ENCODE results near the gene LIPN. TPM values are rescaled to one million over a fixed set of nuclear protein-coding genes. Genes with fewer than 3 reads are reported as not detected.

The LIPN gene
- total and polyA plus RNA-seq, 4 donors = 0.34 to 2.6 (median 0.55) TPM; not detected in 1

GRCh38 chr10:88827671-88828070 is 67.9 kb downstream of the LIPN start:
- ATAC-seq (ENCODE audit: insufficient read depth, low FRiP score) = no peak
- 93 to 95% methylated on average over 2 of the region's 2 CpGs for WGBS, 2 donors
- no peak for TF ChIP-seq CTCF (IDR thresholded peaks at IDR 0.05; ENCODE audit: control extremely low read depth, extremely low read depth)
- Histone ChIP-seq H3K27me3 (ENCODE audit: control insufficient read depth in 3 of 3, insufficient read depth in 3 of 3, low read length in 2 of 3) (no peaks in the 10 kb centered on the region), H3K4me1 (ENCODE audit: control insufficient read depth in 5 of 5, insufficient read depth in 5 of 5, low read length in 5 of 5) (no peaks in the 10 kb centered on the region), H3K9ac (ENCODE audit: insufficient read depth in 1 of 2, low read length in 2 of 2) (no peak overlapping the region), H3K9me3 (ENCODE audit: control insufficient read depth in 4 of 4, insufficient read depth in 3 of 4, low read length in 3 of 4) (no peaks in the 10 kb centered on the region), H3K4me3 (no peak overlapping the region), H3K36me3 (ENCODE audit: control insufficient read depth in 4 of 4, insufficient read depth in 4 of 4, low read length in 4 of 4) (no peaks in the 10 kb centered on the region), H3K27ac (ENCODE audit: low read depth in 1 of 2, low read length in 1 of 2) (no peak overlapping the region)
- no peak for DNase-seq

- DNase-seq (no peak), ATAC-seq (ENCODE audit: insufficient read depth, low FRiP score) (no peak)
- 62 to 80% methylated on average over 1 of the region's 1 CpG for WGBS, 2 donors
- Histone ChIP-seq H3K36me3 (ENCODE audit: control insufficient read depth in 4 of 4, insufficient read depth in 4 of 4, low read length in 4 of 4) (no peaks in the 10 kb centered on the region), H3K4me3 (no peak overlapping the region), H3K9ac (ENCODE audit: insufficient read depth in 1 of 2, low read length in 2 of 2) (no peak overlapping the region), H3K4me1 (ENCODE audit: control insufficient read depth in 5 of 5, insufficient read depth in 5 of 5, low read length in 5 of 5) (no peaks in the 10 kb centered on the region), H3K27me3 (ENCODE audit: control insufficient read depth in 3 of 3, insufficient read depth in 3 of 3, low read length in 2 of 3) (no peaks in the 10 kb centered on the region), H3K9me3 (ENCODE audit: control insufficient read depth in 4 of 4, insufficient read depth in 3 of 4, low read length in 3 of 4) (no peaks in the 10 kb centered on the region), H3K27ac (ENCODE audit: low read depth in 1 of 2, low read length in 1 of 2) (no peak overlapping the region)
- no peak for TF ChIP-seq CTCF (IDR thresholded peaks at IDR 0.05; ENCODE audit: control extremely low read depth, extremely low read depth)
Observed at GRCh38 chr10:88828310-88828709, 68.5 kb downstream of the LIPN start.

Other genes starting within 250 kb of the LIPN start
- gene RNLS, start 176.7 kb upstream of the LIPN start, total RNA-seq = 10 to 100 TPM in 1 of 2 donors, 1 to 10 TPM in 1; 8.9 to 11.6 TPM
- 1 to 10 TPM; 5.8 to 7.0 TPM for gene RNLS, start 176.7 kb upstream of the LIPN start, polyA plus RNA-seq
- under 1 TPM in 1 of 2 donors, not detected in 1; 0.14 TPM for gene LIPJ, start 173.3 kb upstream of the LIPN start, total RNA-seq
- gene LIPJ, start 173.3 kb upstream of the LIPN start, polyA plus RNA-seq = under 1 TPM; 0.02 to 0.12 TPM
- not detected for gene LIPF, start 95.6 kb upstream of the LIPN start, total RNA-seq
- gene LIPF, start 95.6 kb upstream of the LIPN start, polyA plus RNA-seq = under 1 TPM in 1 of 2 donors, not detected in 1; 0.22 TPM
- not detected for gene LIPK, start 53.8 kb upstream of the LIPN start, total RNA-seq
- not detected for gene LIPK, start 53.8 kb upstream of the LIPN start, polyA plus RNA-seq
- not detected for gene LIPM, start 42.7 kb downstream of the LIPN start, total RNA-seq
- gene LIPM, start 42.7 kb downstream of the LIPN start, polyA plus RNA-seq = not detected
- 1 to 10 TPM; 2.6 to 4.3 TPM for gene ANKRD22, start 91.8 kb downstream of the LIPN start, total RNA-seq
- gene ANKRD22, start 91.8 kb downstream of the LIPN start, polyA plus RNA-seq = 10 to 100 TPM in 1 of 2 donors, 1 to 10 TPM in 1; 1.1 to 23.1 TPM
- gene STAMBPL1, start 120.2 kb downstream of the LIPN start, total RNA-seq = 10 to 100 TPM in 1 of 2 donors, 1 to 10 TPM in 1; 7.4 to 24.5 TPM
- gene STAMBPL1, start 120.2 kb downstream of the LIPN start, polyA plus RNA-seq = 1 to 10 TPM; 1.7 to 2.7 TPM
- 100 to 1,000 TPM; 291 to 485 TPM for gene ACTA2, start 192.8 kb downstream of the LIPN start, total RNA-seq
- 100 to 1,000 TPM; 186 to 206 TPM for gene ACTA2, start 192.8 kb downstream of the LIPN start, polyA plus RNA-seq
- gene FAS, start 230.8 kb downstream of the LIPN start, total RNA-seq = 10 to 100 TPM; 35.1 to 74.7 TPM
- gene FAS, start 230.8 kb downstream of the LIPN start, polyA plus RNA-seq = 10 to 100 TPM; 10.5 to 37.5 TPM